Panc1 (cell line): ENCODE data around the gene TMEM205. TPM values are rescaled to one million over a fixed set of nuclear protein-coding genes. Genes with fewer than 3 reads are reported as not detected.
A peak's percentile ranks its signal among the peaks of the same experiment; 100 is the strongest.

ENCODE experiments used
- ATAC-seq: fragments of 200-7000 bp; cut with Tn5 transposase; 2 replicates; pipeline ENCODE4 v1.9.1; 2020; ENCODE audit warnings: mild to moderate bottlenecking, moderate library complexity
- BruUV-seq: library from RNA; stranded (reverse); fragments of 400-500 nt; replicated peaks from 2 replicates; lab custom pipeline; 2021; lab: Mats Ljungman, UMichigan
- CTCF ChIA-PET: fragments of 300-600 bp; sonication (Branson Sonifier 250); formaldehyde crosslinking; loops from one replicate; lab custom pipeline; 2022; ENCODE audit warnings: antibody characterized with exemption; lab: Charles Lee
- POLR2A ChIA-PET: fragments of 300-600 bp; sonication (Branson Sonifier 250); formaldehyde crosslinking; loops from one replicate; lab custom pipeline; 2022; ENCODE audit warnings: antibody characterized with exemption; lab: Charles Lee
- DNase-seq: peaks from one replicate; pipeline ENCODE4 v3.0.0-alpha.2; 2010; ENCODE audit warnings: low read depth, low spot score
- H3K27ac ChIP-seq: 2 replicates; pipeline ENCODE4 v1.5.1; 2011; ENCODE audit warnings: mild to moderate bottlenecking, low read length, inconsistent platforms
- H3K27me3 ChIP-seq: fragments of 200-500 bp; sonication (Bioruptor generic); 2 replicates; pipeline ENCODE4 v1.6.0; 2014; ENCODE audit warnings: low read length, inconsistent platforms; ENCODE audit not compliant: control insufficient read depth, insufficient read depth
- H3K36me3 ChIP-seq: fragments of 200-500 bp; sonication (Bioruptor generic); 2 replicates; pipeline ENCODE4 v1.5.1; 2014; ENCODE audit warnings: inconsistent platforms, mild to moderate bottlenecking, low read length, moderate library complexity; ENCODE audit not compliant: control insufficient read depth, insufficient read depth
- H3K4me1 ChIP-seq: 2 replicates; pipeline ENCODE4 v1.5.1; 2011; ENCODE audit warnings: inconsistent platforms, mild to moderate bottlenecking, low read length, moderate library complexity; ENCODE audit not compliant: control insufficient read depth, insufficient read depth
- H3K4me3 ChIP-seq, 2 experiments: 2 replicates each; pipeline ENCODE4 v1.5.1; 2011 to 2012; ENCODE audit warnings: low read depth in 2 of 2, low read length in 2 of 2, mild to moderate bottlenecking in 2 of 2, inconsistent platforms in 1 of 2, moderate library complexity in 1 of 2
- H3K9me3 ChIP-seq: fragments of 200-500 bp; sonication (Bioruptor generic); 2 replicates; pipeline ENCODE4 v1.5.1; 2014; ENCODE audit warnings: low read depth, mild to moderate bottlenecking, inconsistent platforms, low read length, moderate library complexity; ENCODE audit not compliant: control insufficient read depth, insufficient read depth
- POLR2AphosphoS5 ChIP-seq: IDR thresholded peaks from 2 replicates; pipeline ENCODE4 v1.6.1; 2012; ENCODE audit warnings: mild to moderate bottlenecking, low read depth, low read length, moderate library complexity
- REST ChIP-seq, 2 experiments: IDR thresholded peaks; 2 replicates each; pipeline ENCODE4 v1.6.1; 2011 to 2012; ENCODE audit warnings: low read depth in 2 of 2, control low read depth in 1 of 2, low read length in 1 of 2, mild to moderate bottlenecking in 1 of 2, moderate library complexity in 1 of 2; ENCODE audit not compliant: insufficient read depth in 1 of 2
- SIN3A ChIP-seq: IDR thresholded peaks from 2 replicates; pipeline ENCODE4 v1.6.1; 2012; ENCODE audit warnings: low read depth, mild to moderate bottlenecking, low read length, moderate library complexity, borderline replicate concordance; ENCODE audit not compliant: insufficient read depth
- TCF7L2 ChIP-seq: IDR thresholded peaks from 2 replicates; pipeline ENCODE4 v1.6.1; 2011; ENCODE audit warnings: mild to moderate bottlenecking, low read depth, low read length, inconsistent platforms
- in situ Hi-C: cut with HindIII; loops from 2 replicates; pipeline ENCODE4 v1.10.0; 2016; ENCODE audit warnings: low sequenced_read_pairs, low pct_unique_long_range_greater_than_20kb
- intact Hi-C: fragments of 100-400 bp; cut with micrococcal nuclease; formaldehyde crosslinking; loops from one replicate; pipeline ENCODE4 v1.10.0; 2022; ENCODE audit not compliant: unreplicated experiment
- total RNA-seq: library from RNA; stranded (reverse); gene quantifications from one replicate; pipeline ENCODE4 v1.2.1, GENCODE V29; 2021; ENCODE audit not compliant: unreplicated experiment
- TF ChIP-seq, protein P1 (sequence below): fragments of 450-650 bp; IDR thresholded peaks from 2 replicates; pipeline ENCODE4 v1.5.1; 2017; ENCODE audit warnings: mild to moderate bottlenecking

Gene TMEM205
- total RNA-seq, 1 experiment from 2014 or later = 133 TPM

DNA sequence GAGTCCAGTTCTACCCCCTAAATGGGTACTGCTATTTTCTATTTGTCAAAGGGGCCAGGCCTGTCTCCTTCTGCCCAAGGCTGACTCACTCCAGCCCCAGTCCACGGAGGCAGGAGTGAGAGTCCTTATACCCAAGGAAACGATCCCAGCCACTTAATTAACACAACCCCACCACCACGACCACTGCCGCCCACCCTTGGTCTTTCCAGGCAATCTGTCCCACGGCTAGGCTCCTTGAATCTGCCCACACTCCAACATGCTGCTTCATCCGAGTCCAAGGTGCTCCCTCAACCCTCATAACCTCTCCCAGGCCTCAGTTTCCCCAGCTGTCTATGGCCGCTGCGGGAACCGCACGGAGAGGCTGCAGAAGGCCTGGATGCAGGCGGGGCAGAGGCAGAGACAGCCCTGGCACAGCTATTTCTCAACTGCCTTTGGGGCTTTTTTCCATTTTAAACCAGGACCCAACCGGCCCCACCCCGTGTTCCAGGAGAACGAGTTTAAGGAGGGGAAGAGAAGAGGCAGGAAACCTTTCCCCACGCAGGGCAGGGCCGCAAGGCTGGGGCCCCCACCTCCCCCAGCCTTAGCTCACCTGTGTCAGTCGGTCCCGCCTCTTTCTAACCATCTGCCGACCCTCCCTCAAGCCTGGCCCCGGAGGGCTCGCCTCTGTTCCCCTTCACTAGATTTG is 7.4 kb downstream of the TMEM205 start:
- ChIA-PET CTCF (no interaction called here), POLR2A (no interaction called here)
- Histone ChIP-seq H3K27me3 (no peaks in the 10 kb centered on the region), H3K4me3 (peak overlapping the region; percentile 61 to 63), H3K27ac (peak overlapping the region; percentile 52), H3K4me1 (0 out of 2 replicates have a peak, but pooled peaks cover 6% of the 10 kb centered on the region), H3K9me3 (no peaks in the 10 kb centered on the region), H3K36me3 (no peaks in the 10 kb centered on the region)
- BruUV-seq = no TSS peak
- ATAC-seq (peak; percentile 23), DNase-seq (no peak)
- in situ Hi-C loops (no loop called here), intact Hi-C loops (no loop called here)
- TF ChIP-seq TCF7L2 (no peak), POLR2AphosphoS5 (no peak), REST (IDR thresholded peaks at IDR 0.05; ENCODE audit: insufficient read depth in 1 of 2, low read depth in 2 of 2, low read length in 1 of 2) (no peak), SIN3A (no peak)
- TF ChIP-seq, protein P1, sequence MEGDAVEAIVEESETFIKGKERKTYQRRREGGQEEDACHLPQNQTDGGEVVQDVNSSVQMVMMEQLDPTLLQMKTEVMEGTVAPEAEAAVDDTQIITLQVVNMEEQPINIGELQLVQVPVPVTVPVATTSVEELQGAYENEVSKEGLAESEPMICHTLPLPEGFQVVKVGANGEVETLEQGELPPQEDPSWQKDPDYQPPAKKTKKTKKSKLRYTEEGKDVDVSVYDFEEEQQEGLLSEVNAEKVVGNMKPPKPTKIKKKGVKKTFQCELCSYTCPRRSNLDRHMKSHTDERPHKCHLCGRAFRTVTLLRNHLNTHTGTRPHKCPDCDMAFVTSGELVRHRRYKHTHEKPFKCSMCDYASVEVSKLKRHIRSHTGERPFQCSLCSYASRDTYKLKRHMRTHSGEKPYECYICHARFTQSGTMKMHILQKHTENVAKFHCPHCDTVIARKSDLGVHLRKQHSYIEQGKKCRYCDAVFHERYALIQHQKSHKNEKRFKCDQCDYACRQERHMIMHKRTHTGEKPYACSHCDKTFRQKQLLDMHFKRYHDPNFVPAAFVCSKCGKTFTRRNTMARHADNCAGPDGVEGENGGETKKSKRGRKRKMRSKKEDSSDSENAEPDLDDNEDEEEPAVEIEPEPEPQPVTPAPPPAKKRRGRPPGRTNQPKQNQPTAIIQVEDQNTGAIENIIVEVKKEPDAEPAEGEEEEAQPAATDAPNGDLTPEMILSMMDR = no peak

DNA sequence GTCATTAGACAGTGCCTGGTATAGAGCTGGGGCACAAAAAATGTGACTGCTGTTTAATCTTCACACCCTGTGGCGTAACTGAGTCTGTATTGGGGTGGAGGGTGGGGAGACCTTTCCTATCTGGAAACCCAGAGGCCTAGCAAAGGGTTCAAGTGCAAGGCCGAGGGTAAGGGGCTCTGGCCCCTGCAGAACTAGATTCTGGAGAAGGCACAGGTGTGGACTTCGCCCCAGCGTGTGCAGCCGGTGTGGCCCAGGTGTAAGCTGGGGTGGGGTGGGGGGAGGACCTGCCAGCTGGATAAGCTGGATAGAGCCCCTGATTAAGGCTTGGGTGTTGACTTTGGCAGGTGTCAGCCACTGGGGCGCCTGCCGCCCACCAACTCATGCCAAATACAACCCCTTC is 7.9 kb downstream of the TMEM205 start:
- no peak for ATAC-seq
- no peaks in the 10 kb centered on the region for H3K36me3 ChIP-seq

GRCh38 chr19:11337080-11337479 is 9.0 kb downstream of the TMEM205 start:
- POLR2A ChIA-PET = no interaction called here
- Histone ChIP-seq H3K4me1 (0 out of 2 replicates have a peak, but pooled peaks cover 3% of the 10 kb centered on the region), H3K27me3 (no peaks in the 10 kb centered on the region), H3K27ac (no peak overlapping the region), H3K36me3 (no peaks in the 10 kb centered on the region), H3K9me3 (no peaks in the 10 kb centered on the region), H3K4me3 (no peak overlapping the region)
- BruUV-seq = no TSS peak
- in situ Hi-C loops = no loop called here
- DNase-seq (no peak), ATAC-seq (no peak)
- intact Hi-C loops = no loop called here
- CTCF ChIA-PET = no interaction called here
- TF ChIP-seq TCF7L2 (no peak), SIN3A (no peak), POLR2AphosphoS5 (no peak), REST (IDR thresholded peaks at IDR 0.05; ENCODE audit: insufficient read depth in 1 of 2, low read depth in 2 of 2, low read length in 1 of 2) (no peak)
- TF ChIP-seq, protein P1 = no peak

More for the DNA sequence above, 7.9 kb downstream of the TMEM205 start:
- CTCF ChIA-PET = interaction anchor here (0.6 kb wide), 2 partner anchors 44 to 97 kb away, joined by 3 to 4 read pairs; no protein-coding TSS in a partner anchor
- Histone ChIP-seq H3K27me3 (no peaks in the 10 kb centered on the region), H3K9me3 (no peaks in the 10 kb centered on the region), H3K4me1 (0 out of 2 replicates have a peak, but pooled peaks cover 6% of the 10 kb centered on the region), H3K4me3 (peak overlapping the region in 1 of 2 experiments; percentile 63; a peak in 2 of 4 replicates), H3K27ac (no peak overlapping the region; the same call in 1 of the 2 replicates)
- intact Hi-C loops (no loop called here), in situ Hi-C loops (no loop called here)
- TF ChIP-seq SIN3A (no peak), POLR2AphosphoS5 (no peak)
- DNase-seq = no peak
- POLR2A ChIA-PET = no interaction called here
- no TSS peak for BruUV-seq
